Measurements from ENCODE around the gene RPN2.

GRCh38 chr20:37247547-37247946, 68.4 kb downstream of the RPN2 start:
- TF ChIP-seq BHLHE40 (IDR thresholded peaks at IDR 0.05; ENCODE audit: borderline replicate concordance) (no peak), SP1 (IDR thresholded peaks at IDR 0.05) (no peak), FOXM1 (IDR thresholded peaks at IDR 0.05; ENCODE audit: borderline replicate concordance) (no peak), TARDBP (IDR thresholded peaks at IDR 0.05) (no peak), FOXA1 (IDR thresholded peaks at IDR 0.05) (no peak), ELF4 (IDR thresholded peaks at IDR 0.05) (no peak), FOXK2 (IDR thresholded peaks at IDR 0.05) (no peak), NFRKB (IDR thresholded peaks at IDR 0.05) (no peak), ARNT (IDR thresholded peaks at IDR 0.05) (no peak), PKNOX1 (IDR thresholded peaks at IDR 0.05) (no peak), CTBP1 (IDR thresholded peaks at IDR 0.05; ENCODE audit: borderline replicate concordance) (no peak), SUZ12 (IDR thresholded peaks at IDR 0.05) (no peak), HDGF (IDR thresholded peaks at IDR 0.05; ENCODE audit: borderline replicate concordance) (no peak)

Data from HEK293T (cell line).